Activated CD4-positive, alpha-beta memory T cell treated with anti-CD3 and anti-CD28 coated beads, Interleukin-2, amount 10 ng/mL, durations not matched to agents 7 days and 5 days (primary cell): ENCODE measurements around the gene LAMC1. TPM values are rescaled to one million over a fixed set of nuclear protein-coding genes. Genes with fewer than 3 reads are reported as not detected.

Experiments used
- CTCF ChIA-PET: fragments of 350-600 bp; sonication (Branson Sonifier 250); formaldehyde crosslinking; loops from one replicate; lab custom pipeline; 2021; ENCODE audit warnings: antibody characterized with exemption, inconsistent platforms; lab: Charles Lee
- POLR2A ChIA-PET: fragments of 350-600 bp; sonication (Branson Sonifier 250); formaldehyde crosslinking; loops from one replicate; lab custom pipeline; 2021; ENCODE audit warnings: antibody characterized with exemption; lab: Charles Lee
- DNase-seq: peaks from one replicate; pipeline ENCODE4 v3.0.0-alpha.2; 2020
- H3K27ac Mint-ChIP-seq: one replicate; pipeline ENCODE4 v1.8.0; 2021; ENCODE audit warnings: mild to moderate bottlenecking, mixed read lengths
- H3K27me3 Mint-ChIP-seq: one replicate; pipeline ENCODE4 v1.8.0; 2021; ENCODE audit warnings: mixed read lengths
- H3K36me3 Mint-ChIP-seq: one replicate; pipeline ENCODE4 v1.8.0; 2021; ENCODE audit warnings: low read depth, mixed read lengths
- H3K4me1 Mint-ChIP-seq: one replicate; pipeline ENCODE4 v1.8.0; 2021; ENCODE audit warnings: mixed read lengths
- H3K4me3 Mint-ChIP-seq: one replicate; pipeline ENCODE4 v1.8.0; 2021; ENCODE audit warnings: mild to moderate bottlenecking, mixed read lengths
- H3K9me3 Mint-ChIP-seq: one replicate; pipeline ENCODE4 v1.8.0; 2021; ENCODE audit warnings: mixed read lengths
- total RNA-seq, 2 experiments: library from RNA; stranded (reverse); gene quantifications; one replicate each; pipeline ENCODE4 v1.2.3, GENCODE V29; 2021

The LAMC1 gene
- total RNA-seq, 2 experiments from 2014 or later = 0.53 TPM; not detected in 1

GRCh38 chr1:183023601-183024316, 539 bp downstream of the LAMC1 start:
- no peaks in the 10 kb centered on the region for H3K9me3 Mint-ChIP-seq
- POLR2A ChIA-PET = no interaction called here
- DNase-seq = peak; percentile 32
- peaks cover 68% of the 10 kb centered on the region for H3K27me3 Mint-ChIP-seq
- no peaks in the 10 kb centered on the region for H3K36me3 Mint-ChIP-seq
- H3K27ac Mint-ChIP-seq = no peak overlapping the region
- peak overlapping the region; percentile 69 for H3K4me3 Mint-ChIP-seq
- peaks cover 18% of the 10 kb centered on the region for H3K4me1 Mint-ChIP-seq
- CTCF ChIA-PET = interaction anchor here (1.0 kb wide), 2 partner anchors 61 to 63 kb away, joined by 3 read pairs; no protein-coding TSS in a partner anchor

- peak overlapping the region; percentile 69 for H3K4me3 Mint-ChIP-seq
- H3K27ac Mint-ChIP-seq = no peak overlapping the region
- POLR2A ChIA-PET = no interaction called here
- CTCF ChIA-PET = interaction anchor here (1.0 kb wide), 2 partner anchors 62 to 63 kb away, joined by 3 read pairs; no protein-coding TSS in a partner anchor
- H3K36me3 Mint-ChIP-seq = no peaks in the 10 kb centered on the region
- H3K9me3 Mint-ChIP-seq = no peaks in the 10 kb centered on the region
- peaks cover 18% of the 10 kb centered on the region for H3K4me1 Mint-ChIP-seq
- no peak for DNase-seq
- H3K27me3 Mint-ChIP-seq = peaks cover 76% of the 10 kb centered on the region
Observed at GRCh38 chr1:183024317-183025009, 1.2 kb downstream of the LAMC1 start.

- ChIA-PET POLR2A (no interaction called here), CTCF (no interaction called here)
- no peak for DNase-seq
- no peaks in the 10 kb centered on the region for H3K9me3 Mint-ChIP-seq
- no peak overlapping the region for H3K27ac Mint-ChIP-seq
- peaks cover 18% of the 10 kb centered on the region for H3K4me1 Mint-ChIP-seq
- peaks cover 79% of the 10 kb centered on the region for H3K27me3 Mint-ChIP-seq
- H3K4me3 Mint-ChIP-seq = no peak overlapping the region
- H3K36me3 Mint-ChIP-seq = no peaks in the 10 kb centered on the region
Observed at GRCh38 chr1:183025010-183025337, 1.8 kb downstream of the LAMC1 start.

GRCh38 chr1:183025782-183026774, 2.9 kb downstream of the LAMC1 start:
- Mint-ChIP-seq H3K36me3 (no peaks in the 10 kb centered on the region), H3K27ac (no peak overlapping the region), H3K27me3 (peaks cover 73% of the 10 kb centered on the region), H3K4me3 (no peak overlapping the region), H3K4me1 (peaks cover 18% of the 10 kb centered on the region), H3K9me3 (no peaks in the 10 kb centered on the region)
- ChIA-PET POLR2A (no interaction called here), CTCF (no interaction called here)
- DNase-seq = no peak

GRCh38 chr1:183027031-183027430, 3.8 kb downstream of the LAMC1 start:
- ChIA-PET CTCF (no interaction called here), POLR2A (no interaction called here)
- no peaks in the 10 kb centered on the region for H3K9me3 Mint-ChIP-seq
- no peaks in the 10 kb centered on the region for H3K36me3 Mint-ChIP-seq
- no peak overlapping the region for H3K27ac Mint-ChIP-seq
- peaks cover 15% of the 10 kb centered on the region for H3K4me1 Mint-ChIP-seq
- no peak overlapping the region for H3K4me3 Mint-ChIP-seq
- peaks cover 65% of the 10 kb centered on the region for H3K27me3 Mint-ChIP-seq
- no peak for DNase-seq

GRCh38 chr1:183027791-183028190, 4.6 kb downstream of the LAMC1 start:
- H3K36me3 Mint-ChIP-seq = no peaks in the 10 kb centered on the region
- peaks cover 11% of the 10 kb centered on the region for H3K4me1 Mint-ChIP-seq
- H3K9me3 Mint-ChIP-seq = no peaks in the 10 kb centered on the region
- POLR2A ChIA-PET = no interaction called here
- DNase-seq = no peak
- CTCF ChIA-PET = interaction anchor here (0.6 kb wide), 1 partner anchor 108 kb away, joined by 3 read pairs; no protein-coding TSS in a partner anchor
- H3K27ac Mint-ChIP-seq = no peak overlapping the region
- H3K4me3 Mint-ChIP-seq = no peak overlapping the region
- peaks cover 60% of the 10 kb centered on the region for H3K27me3 Mint-ChIP-seq

- Mint-ChIP-seq H3K4me1 (peaks cover 10% of the 10 kb centered on the region), H3K9me3 (no peaks in the 10 kb centered on the region), H3K36me3 (no peaks in the 10 kb centered on the region), H3K27me3 (peaks cover 59% of the 10 kb centered on the region), H3K27ac (no peak overlapping the region), H3K4me3 (no peak overlapping the region)
- ChIA-PET CTCF (no interaction called here), POLR2A (no interaction called here)
- DNase-seq = no peak
Observed at GRCh38 chr1:183029591-183030000, 6.4 kb downstream of the LAMC1 start.

- Mint-ChIP-seq H3K4me1 (peaks cover 8% of the 10 kb centered on the region), H3K36me3 (no peaks in the 10 kb centered on the region), H3K27ac (no peak overlapping the region), H3K9me3 (no peaks in the 10 kb centered on the region), H3K4me3 (no peak overlapping the region), H3K27me3 (peaks cover 58% of the 10 kb centered on the region)
- DNase-seq = no peak
- ChIA-PET POLR2A (no interaction called here), CTCF (interaction anchor here (0.9 kb wide), 1 partner anchor 9 kb away, joined by 3 read pairs; no protein-coding TSS in a partner anchor)
Observed at GRCh38 chr1:183030053-183030452, 6.8 kb downstream of the LAMC1 start.

GRCh38 chr1:183032122-183032921, 9.1 kb downstream of the LAMC1 start:
- H3K9me3 Mint-ChIP-seq = no peaks in the 10 kb centered on the region
- no peak overlapping the region for H3K27ac Mint-ChIP-seq
- H3K36me3 Mint-ChIP-seq = no peaks in the 10 kb centered on the region
- H3K27me3 Mint-ChIP-seq = peaks cover 46% of the 10 kb centered on the region
- CTCF ChIA-PET = no interaction called here
- H3K4me1 Mint-ChIP-seq = peaks cover 8% of the 10 kb centered on the region
- DNase-seq = no peak
- no peak overlapping the region for H3K4me3 Mint-ChIP-seq
- POLR2A ChIA-PET = no interaction called here

GRCh38 chr1:183033205-183033604, 10.0 kb downstream of the LAMC1 start:
- ChIA-PET CTCF (no interaction called here), POLR2A (no interaction called here)
- no peak for DNase-seq
- Mint-ChIP-seq H3K9me3 (no peaks in the 10 kb centered on the region), H3K27me3 (peaks cover 44% of the 10 kb centered on the region), H3K36me3 (no peaks in the 10 kb centered on the region), H3K4me1 (peaks cover 8% of the 10 kb centered on the region), H3K27ac (no peak overlapping the region), H3K4me3 (no peak overlapping the region)

GRCh38 chr1:183034682-183035081, 11.5 kb downstream of the LAMC1 start:
- H3K36me3 Mint-ChIP-seq = no peaks in the 10 kb centered on the region
- H3K27me3 Mint-ChIP-seq = peaks cover 40% of the 10 kb centered on the region
- H3K4me3 Mint-ChIP-seq = no peak overlapping the region
- POLR2A ChIA-PET = no interaction called here
- CTCF ChIA-PET = no interaction called here
- H3K4me1 Mint-ChIP-seq = peaks cover 8% of the 10 kb centered on the region
- no peak for DNase-seq
- no peaks in the 10 kb centered on the region for H3K9me3 Mint-ChIP-seq
- no peak overlapping the region for H3K27ac Mint-ChIP-seq

GRCh38 chr1:183038333-183038866, 15.2 kb downstream of the LAMC1 start:
- no peak overlapping the region for H3K4me3 Mint-ChIP-seq
- peaks cover 65% of the 10 kb centered on the region for H3K27me3 Mint-ChIP-seq
- POLR2A ChIA-PET = no interaction called here
- CTCF ChIA-PET = interaction anchor here (1.2 kb wide), 1 partner anchor 8 kb away, joined by 3 read pairs; no protein-coding TSS in a partner anchor
- no peaks in the 10 kb centered on the region for H3K9me3 Mint-ChIP-seq
- H3K27ac Mint-ChIP-seq = no peak overlapping the region
- no peak for DNase-seq
- peaks cover 3% of the 10 kb centered on the region for H3K4me1 Mint-ChIP-seq
- no peaks in the 10 kb centered on the region for H3K36me3 Mint-ChIP-seq
